ENCODE data around the gene REG4.

Gene REG4

DNA sequence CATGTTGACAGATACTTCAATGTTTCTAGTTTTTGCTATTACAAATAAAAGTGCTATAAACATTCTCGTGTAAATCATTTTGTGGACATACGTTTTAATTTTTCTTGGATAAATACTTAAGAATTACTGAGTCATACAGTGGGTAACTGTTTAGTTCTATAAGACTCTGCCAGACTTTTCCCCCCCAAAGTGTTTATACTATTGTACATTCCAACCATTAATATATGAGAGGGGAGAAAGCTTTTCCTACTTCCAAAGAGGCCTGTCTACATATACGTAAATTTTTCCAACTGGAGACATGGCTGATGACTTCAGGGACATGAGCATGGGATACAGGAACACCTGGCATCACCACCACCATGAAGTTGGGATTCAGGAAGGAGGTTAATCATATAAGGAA lies 17.0 kb upstream of the REG4 start:
- H3K4me1 ChIP-seq (ENCODE audit: insufficient read depth, low read length) = no peaks in the 10 kb centered on the region
- DNase-seq (no peak), ATAC-seq (ENCODE audit: insufficient read depth, low read depth) (no peak)
- no peak overlapping the region for H3K4me3 ChIP-seq (ENCODE audit: low read depth in 1 of 2, low read length in 2 of 2)
- no peaks in the 10 kb centered on the region for H4K20me1 ChIP-seq (ENCODE audit: insufficient read depth, low read length)
- TF ChIP-seq, protein P1, sequence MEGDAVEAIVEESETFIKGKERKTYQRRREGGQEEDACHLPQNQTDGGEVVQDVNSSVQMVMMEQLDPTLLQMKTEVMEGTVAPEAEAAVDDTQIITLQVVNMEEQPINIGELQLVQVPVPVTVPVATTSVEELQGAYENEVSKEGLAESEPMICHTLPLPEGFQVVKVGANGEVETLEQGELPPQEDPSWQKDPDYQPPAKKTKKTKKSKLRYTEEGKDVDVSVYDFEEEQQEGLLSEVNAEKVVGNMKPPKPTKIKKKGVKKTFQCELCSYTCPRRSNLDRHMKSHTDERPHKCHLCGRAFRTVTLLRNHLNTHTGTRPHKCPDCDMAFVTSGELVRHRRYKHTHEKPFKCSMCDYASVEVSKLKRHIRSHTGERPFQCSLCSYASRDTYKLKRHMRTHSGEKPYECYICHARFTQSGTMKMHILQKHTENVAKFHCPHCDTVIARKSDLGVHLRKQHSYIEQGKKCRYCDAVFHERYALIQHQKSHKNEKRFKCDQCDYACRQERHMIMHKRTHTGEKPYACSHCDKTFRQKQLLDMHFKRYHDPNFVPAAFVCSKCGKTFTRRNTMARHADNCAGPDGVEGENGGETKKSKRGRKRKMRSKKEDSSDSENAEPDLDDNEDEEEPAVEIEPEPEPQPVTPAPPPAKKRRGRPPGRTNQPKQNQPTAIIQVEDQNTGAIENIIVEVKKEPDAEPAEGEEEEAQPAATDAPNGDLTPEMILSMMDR (IDR thresholded peaks at IDR 0.05; ENCODE audit: borderline replicate concordance, extremely low read depth, low read length, poor library complexity, severe bottlenecking) = no peak
- no peak for TF ChIP-seq EZH2 (IDR thresholded peaks at IDR 0.05; ENCODE audit: borderline replicate concordance, low read depth, low read length, severe bottlenecking)
- no peaks in the 10 kb centered on the region for H3K9me3 ChIP-seq (ENCODE audit: insufficient read depth, low read length, severe bottlenecking)
- H3K4me2 ChIP-seq (ENCODE audit: insufficient read depth, low read length) = no peak overlapping the region
- H3K27ac ChIP-seq (ENCODE audit: low read length) = no peak overlapping the region
- H3K79me2 ChIP-seq (ENCODE audit: insufficient read depth, low read length) = no peaks in the 10 kb centered on the region
- H3K9ac ChIP-seq (ENCODE audit: low read depth, low read length) = no peak overlapping the region
- H3K36me3 ChIP-seq (ENCODE audit: insufficient read depth, low read length) = no peaks in the 10 kb centered on the region
- H3K27me3 ChIP-seq (ENCODE audit: insufficient read depth, low read length, poor library complexity) = no peaks in the 10 kb centered on the region
- H2AFZ ChIP-seq (ENCODE audit: low read depth, low read length) = no peak overlapping the region

DNA sequence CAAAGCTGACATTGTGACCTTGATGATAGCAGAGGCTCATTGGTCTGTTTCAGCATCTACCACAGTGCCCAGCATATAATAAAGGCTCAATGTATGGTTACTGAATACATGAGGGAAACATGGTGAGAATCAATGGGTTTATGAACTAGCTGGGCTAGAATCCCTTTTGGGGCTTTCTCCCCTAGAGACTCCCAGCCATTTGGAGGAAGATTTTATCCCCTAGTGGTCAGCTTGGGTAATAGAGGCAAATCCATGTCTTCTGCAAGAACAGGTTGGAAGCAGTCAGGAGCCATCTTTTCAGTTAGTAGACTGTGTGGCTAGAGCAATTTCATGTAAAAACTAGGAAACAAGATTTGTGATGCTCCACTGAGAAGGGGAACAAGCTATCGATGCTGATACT lies 15.8 kb upstream of the REG4 start:
- TF ChIP-seq EZH2 (IDR thresholded peaks at IDR 0.05; ENCODE audit: borderline replicate concordance, low read depth, low read length, severe bottlenecking) = no peak
- TF ChIP-seq, protein P1 (IDR thresholded peaks at IDR 0.05; ENCODE audit: borderline replicate concordance, extremely low read depth, low read length, poor library complexity, severe bottlenecking) = peak; percentile 54
- Histone ChIP-seq H3K4me3 (ENCODE audit: low read depth in 1 of 2, low read length in 2 of 2) (no peak overlapping the region), H3K27me3 (ENCODE audit: insufficient read depth, low read length, poor library complexity) (no peaks in the 10 kb centered on the region), H3K27ac (ENCODE audit: low read length) (no peak overlapping the region), H3K9me3 (ENCODE audit: insufficient read depth, low read length, severe bottlenecking) (no peaks in the 10 kb centered on the region), H3K36me3 (ENCODE audit: insufficient read depth, low read length) (no peaks in the 10 kb centered on the region), H2AFZ (ENCODE audit: low read depth, low read length) (no peak overlapping the region), H3K4me2 (ENCODE audit: insufficient read depth, low read length) (no peak overlapping the region), H3K9ac (ENCODE audit: low read depth, low read length) (no peak overlapping the region), H4K20me1 (ENCODE audit: insufficient read depth, low read length) (no peaks in the 10 kb centered on the region), H3K79me2 (ENCODE audit: insufficient read depth, low read length) (no peaks in the 10 kb centered on the region), H3K4me1 (ENCODE audit: insufficient read depth, low read length) (no peaks in the 10 kb centered on the region)
- ATAC-seq (ENCODE audit: insufficient read depth, low read depth) = peak; percentile 35; the same call in 1 of the 3 replicates
- DNase-seq = no peak

DNA sequence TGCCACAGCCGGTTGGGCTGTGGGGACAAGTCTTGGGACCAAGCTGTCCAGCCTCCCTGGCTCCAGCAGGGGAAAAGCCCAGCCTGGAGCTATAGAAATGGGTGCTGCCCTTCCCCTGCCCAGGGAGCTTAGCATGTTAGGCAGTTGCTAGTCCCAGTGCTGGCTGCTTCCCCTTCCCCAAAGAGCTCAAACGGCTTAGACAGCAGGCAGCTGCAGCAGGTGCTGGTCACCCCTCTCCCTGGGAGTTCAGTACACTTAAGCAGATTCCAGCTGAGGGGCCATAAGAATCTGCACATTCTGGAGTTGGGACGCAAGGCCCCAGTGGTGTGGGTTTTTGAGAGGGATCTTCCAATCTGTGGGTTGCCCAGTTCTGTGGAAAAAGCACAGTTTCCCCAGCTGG lies 11.1 kb upstream of the REG4 start:
- no peak overlapping the region for H3K4me3 ChIP-seq (ENCODE audit: low read depth in 1 of 2, low read length in 2 of 2)
- no peaks in the 10 kb centered on the region for H3K27me3 ChIP-seq (ENCODE audit: insufficient read depth, low read length, poor library complexity)
- no peak overlapping the region for H3K4me2 ChIP-seq (ENCODE audit: insufficient read depth, low read length)
- TF ChIP-seq EZH2 (IDR thresholded peaks at IDR 0.05; ENCODE audit: borderline replicate concordance, low read depth, low read length, severe bottlenecking) = no peak
- TF ChIP-seq, protein P1 (IDR thresholded peaks at IDR 0.05; ENCODE audit: borderline replicate concordance, extremely low read depth, low read length, poor library complexity, severe bottlenecking) = no peak
- H3K9me3 ChIP-seq (ENCODE audit: insufficient read depth, low read length, severe bottlenecking) = no peaks in the 10 kb centered on the region
- H3K9ac ChIP-seq (ENCODE audit: low read depth, low read length) = no peak overlapping the region
- H3K27ac ChIP-seq (ENCODE audit: low read length) = no peak overlapping the region
- ATAC-seq (ENCODE audit: insufficient read depth, low read depth) (no peak), DNase-seq (no peak)
- no peak overlapping the region for H2AFZ ChIP-seq (ENCODE audit: low read depth, low read length)
- H3K36me3 ChIP-seq (ENCODE audit: insufficient read depth, low read length) = no peaks in the 10 kb centered on the region
- H3K79me2 ChIP-seq (ENCODE audit: insufficient read depth, low read length) = no peaks in the 10 kb centered on the region
- no peaks in the 10 kb centered on the region for H3K4me1 ChIP-seq (ENCODE audit: insufficient read depth, low read length)
- no peaks in the 10 kb centered on the region for H4K20me1 ChIP-seq (ENCODE audit: insufficient read depth, low read length)

DNA sequence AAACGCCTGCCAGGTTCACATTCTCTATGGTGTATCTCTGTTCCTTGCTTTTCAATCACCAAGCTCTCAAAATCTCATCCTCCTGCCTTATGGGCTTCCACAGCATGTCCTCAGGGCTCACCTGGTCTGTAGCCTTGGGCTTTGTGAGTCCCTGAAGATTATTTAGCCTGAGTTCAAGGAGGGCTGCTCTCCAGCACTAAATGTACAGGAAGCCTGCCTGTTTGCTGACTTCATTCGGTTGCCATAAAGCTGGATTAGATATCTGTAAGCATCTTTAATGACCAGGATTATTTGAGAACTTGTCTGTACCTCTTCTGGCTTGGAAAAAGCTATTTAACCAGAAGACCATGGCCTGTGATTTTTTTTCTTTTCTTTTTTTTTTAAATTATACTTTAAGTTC lies 6.9 kb upstream of the REG4 start:
- ATAC-seq (ENCODE audit: insufficient read depth, low read depth) (no peak), DNase-seq (no peak)
- H3K36me3 ChIP-seq (ENCODE audit: insufficient read depth, low read length) = no peaks in the 10 kb centered on the region
- TF ChIP-seq, protein P1 (IDR thresholded peaks at IDR 0.05; ENCODE audit: borderline replicate concordance, extremely low read depth, low read length, poor library complexity, severe bottlenecking) = no peak
- H3K9ac ChIP-seq (ENCODE audit: low read depth, low read length) = no peak overlapping the region
- no peak overlapping the region for H3K4me3 ChIP-seq (ENCODE audit: low read depth in 1 of 2, low read length in 2 of 2)
- H3K4me1 ChIP-seq (ENCODE audit: insufficient read depth, low read length) = no peaks in the 10 kb centered on the region
- H3K9me3 ChIP-seq (ENCODE audit: insufficient read depth, low read length, severe bottlenecking) = no peaks in the 10 kb centered on the region
- H3K4me2 ChIP-seq (ENCODE audit: insufficient read depth, low read length) = no peak overlapping the region
- no peaks in the 10 kb centered on the region for H3K27me3 ChIP-seq (ENCODE audit: insufficient read depth, low read length, poor library complexity)
- no peak overlapping the region for H2AFZ ChIP-seq (ENCODE audit: low read depth, low read length)
- H3K27ac ChIP-seq (ENCODE audit: low read length) = no peak overlapping the region
- H3K79me2 ChIP-seq (ENCODE audit: insufficient read depth, low read length) = no peaks in the 10 kb centered on the region
- no peaks in the 10 kb centered on the region for H4K20me1 ChIP-seq (ENCODE audit: insufficient read depth, low read length)

Measured in DND-41 (cell line).